K562 (cell line): ENCODE data around the gene LETM1. TPM values are rescaled to one million over a fixed set of nuclear protein-coding genes. Genes with fewer than 3 reads are reported as not detected.

Experiments
- ARID3A ChIP-seq: IDR thresholded peaks from 2 replicates; pipeline ENCODE4 v1.6.1; 2012; ENCODE audit warnings: low read depth, low read length, improper control_type of control experiment, borderline replicate concordance
- CBFA2T3 ChIP-seq: fragments of 450-650 bp; IDR thresholded peaks from 2 replicates; pipeline ENCODE4 v1.6.1; 2017
- CBX1 ChIP-seq: sonication (generic); IDR thresholded peaks from 2 replicates; pipeline ENCODE4 v1.6.1; 2016; ENCODE audit warnings: antibody characterized with exemption, low read depth, mild to moderate bottlenecking
- CCNT2 ChIP-seq: IDR thresholded peaks from 2 replicates; pipeline ENCODE4 v1.6.1; 2011; ENCODE audit warnings: borderline replicate concordance, low read depth, mild to moderate bottlenecking, moderate library complexity, mixed read lengths, low read length; ENCODE audit not compliant: insufficient read length; ENCODE audit errors: extremely low read depth
- CLOCK ChIP-seq: fragments of 250-450 bp; sonication (Bioruptor Pico); IDR thresholded peaks from 2 replicates; pipeline ENCODE4 v1.4.0; 2020; ENCODE audit warnings: mild to moderate bottlenecking, moderate library complexity, borderline replicate concordance
- CREB3 ChIP-seq: fragments of 450-650 bp; conservative IDR thresholded peaks from 2 replicates; pipeline ENCODE4 v1.6.1; 2016; ENCODE audit warnings: missing genetic modification characterization, low read depth, mild to moderate bottlenecking, missing compliant biosample characterization, moderate library complexity
- DDX20 ChIP-seq: fragments of 450-650 bp; IDR thresholded peaks from 2 replicates; pipeline ENCODE4 v1.6.1; 2016; ENCODE audit warnings: missing genetic modification characterization, low read depth, mild to moderate bottlenecking, missing compliant biosample characterization, moderate library complexity
- HNRNPLL ChIP-seq: fragments of 200-400 bp; formaldehyde crosslinking; IDR thresholded peaks from 2 replicates; pipeline ENCODE4 v1.6.1; 2017; ENCODE audit warnings: low read length, low read depth, mild to moderate bottlenecking; ENCODE audit not compliant: poor library complexity, severe bottlenecking
- NR2C2 ChIP-seq, 2 experiments: fragments of 200-800 bp in 1 of 2; sonication (Bioruptor generic) in 1 of 2; sonication (generic) in 1 of 2; formaldehyde crosslinking in 1 of 2; IDR thresholded peaks; 2 replicates each; pipeline versions ENCODE4 v1.6.1 to v1.8.0; 2016 to 2022; ENCODE audit warnings: mild to moderate bottlenecking in 1 of 2, missing compliant biosample characterization in 1 of 2, missing genetic modification characterization in 1 of 2, missing genetic modification reagents in 1 of 2
- RBM34 ChIP-seq: fragments of 200-400 bp; formaldehyde crosslinking; IDR thresholded peaks from 2 replicates; pipeline ENCODE4 v1.6.1; 2018; ENCODE audit warnings: low read length, borderline replicate concordance; ENCODE audit not compliant: insufficient read depth
- SMARCA4 ChIP-seq: fragments of 450-650 bp; IDR thresholded peaks from 2 replicates; pipeline ENCODE4 v1.6.1; 2016
- ZNF384 ChIP-seq: IDR thresholded peaks from 2 replicates; pipeline ENCODE4 v1.6.1; 2012; ENCODE audit warnings: low read depth, low read length, improper control_type of control experiment
- ZNF395 ChIP-seq: fragments of 200-800 bp; sonication (Bioruptor generic); IDR thresholded peaks from 2 replicates; pipeline ENCODE4 v1.6.1; 2017; ENCODE audit warnings: missing genetic modification characterization, missing compliant biosample characterization
- ZNF764 ChIP-seq: fragments of 250-450 bp; sonication (Bioruptor Pico); IDR thresholded peaks from 2 replicates; pipeline ENCODE4 v1.4.0; 2020; ENCODE audit warnings: low read depth, mild to moderate bottlenecking, moderate library complexity
- polyA plus RNA-seq, 8 experiments: library from polyadenylated mRNA; depleted of rRNA in 4 of 8; stranded (reverse) in 5 of 8; unstranded in 3 of 8; fragments of >200 nt; fragmentation: Nextera tagmentation in 2 of 8; fragmentation: Illumina TruSeq in 1 of 8; extraction: Ambion mirVana in 2 of 8; extraction: Trizol in 1 of 8; gene quantifications; 2 replicates each; pipeline versions ENCODE4 v1.2.1 to v1.2.3, GENCODE V29; 2011 to 2014; ENCODE audit warnings: inconsistent platforms in 1 of 8, missing spikeins in 1 of 8
- total RNA-seq, 7 experiments: library from RNA; depleted of rRNA in 6 of 7; stranded (reverse); fragments of >200 nt in 6 of 7; fragmentation: Illumina TruSeq in 2 of 7; extraction: Trizol in 2 of 7; gene quantifications; 2 replicates each; pipeline versions ENCODE4 v1.2.1 to v1.2.3, GENCODE V29; 2011 to 2021; ENCODE audit warnings: low replicate concordance in 1 of 7

The LETM1 gene
- total and polyA plus RNA-seq, 9 of the 15 experiments (the other 6 are each of a cell fraction or from before 2014, with no cell fraction given), result 3.9 to 109 (median 35.0) TPM

GRCh38 chr4:1793940-1794808, 61.8 kb downstream of the LETM1 start (continued):
- TF ChIP-seq ARID3A (no peak), CBX1 (no peak), HNRNPLL (no peak), ZNF764 (CRISPR knock-in tag) (no peak), RBM34 (0 out of 2 replicates have a peak, but pooled peaks have one; percentile 65), ZNF384 (no peak), CREB3 (tag) (no peak), NR2C2 (CRISPR knock-in tag; IDR thresholded peaks at IDR 0.05) (no peak), NR2C2 (tag; IDR thresholded peaks at IDR 0.05) (no peak), CCNT2 (no peak), DDX20 (tag) (no peak), CLOCK (CRISPR knock-in tag) (no peak), CBFA2T3 (no peak), SMARCA4 (no peak), ZNF395 (no peak)
